ENCODE measurements around the gene RBCK1.

DNA sequence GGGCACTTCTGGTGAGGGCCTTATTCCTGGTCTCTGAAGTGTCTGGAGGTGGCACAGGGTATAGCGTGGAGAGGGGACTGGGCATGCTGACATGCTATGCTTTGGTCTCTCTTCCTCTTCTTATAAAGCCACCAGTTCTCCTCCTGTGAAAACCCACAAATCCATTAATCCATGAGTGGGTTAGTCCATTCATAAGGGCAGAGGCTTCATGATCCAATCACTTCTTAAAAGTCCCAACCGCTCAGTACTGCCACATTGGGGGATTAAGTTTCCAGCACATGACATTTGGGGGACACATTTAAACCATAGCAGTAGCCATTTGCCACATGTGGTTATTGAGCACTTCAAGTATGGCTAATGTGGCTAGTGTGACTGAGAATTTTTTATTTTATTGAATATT lies 31.3 kb upstream of the RBCK1 start:
- TF ChIP-seq CTCF (IDR thresholded peaks at IDR 0.05) (no peak), POLR2A (IDR thresholded peaks at IDR 0.05) (no peak)
